Left renal cortex interstitium (tissue), 4 donors: Measurements from ENCODE around the gene SYNGAP1. TPM values are rescaled to one million over a fixed set of nuclear protein-coding genes. Genes with fewer than 3 reads are reported as not detected.
"Not testable (repeated sequence)": the region's sequence is repeated elsewhere in the genome, so short reads cannot be mapped to it uniquely, and the experiment has no call there.

ENCODE experiments used
- DNase-seq, 4 donors: peaks; one replicate each; pipeline ENCODE4 v3.0.0-alpha.2; 2013; ENCODE audit warnings: low read depth in 4 of 4, low spot score in 2 of 4, missing footprints in 1 of 4
- polyA plus RNA-seq, 4 donors: library from polyadenylated mRNA; unstranded; fragments of 120-200 nt; gene quantifications; one replicate each; pipeline ENCODE4 v1.2.1, GENCODE V29; 2013; ENCODE audit not compliant: insufficient read length in 4 of 4

SYNGAP1 gene
- 10 to 100 TPM; 18.2 to 50.2 (median 37.3) TPM for polyA plus RNA-seq

DNA sequence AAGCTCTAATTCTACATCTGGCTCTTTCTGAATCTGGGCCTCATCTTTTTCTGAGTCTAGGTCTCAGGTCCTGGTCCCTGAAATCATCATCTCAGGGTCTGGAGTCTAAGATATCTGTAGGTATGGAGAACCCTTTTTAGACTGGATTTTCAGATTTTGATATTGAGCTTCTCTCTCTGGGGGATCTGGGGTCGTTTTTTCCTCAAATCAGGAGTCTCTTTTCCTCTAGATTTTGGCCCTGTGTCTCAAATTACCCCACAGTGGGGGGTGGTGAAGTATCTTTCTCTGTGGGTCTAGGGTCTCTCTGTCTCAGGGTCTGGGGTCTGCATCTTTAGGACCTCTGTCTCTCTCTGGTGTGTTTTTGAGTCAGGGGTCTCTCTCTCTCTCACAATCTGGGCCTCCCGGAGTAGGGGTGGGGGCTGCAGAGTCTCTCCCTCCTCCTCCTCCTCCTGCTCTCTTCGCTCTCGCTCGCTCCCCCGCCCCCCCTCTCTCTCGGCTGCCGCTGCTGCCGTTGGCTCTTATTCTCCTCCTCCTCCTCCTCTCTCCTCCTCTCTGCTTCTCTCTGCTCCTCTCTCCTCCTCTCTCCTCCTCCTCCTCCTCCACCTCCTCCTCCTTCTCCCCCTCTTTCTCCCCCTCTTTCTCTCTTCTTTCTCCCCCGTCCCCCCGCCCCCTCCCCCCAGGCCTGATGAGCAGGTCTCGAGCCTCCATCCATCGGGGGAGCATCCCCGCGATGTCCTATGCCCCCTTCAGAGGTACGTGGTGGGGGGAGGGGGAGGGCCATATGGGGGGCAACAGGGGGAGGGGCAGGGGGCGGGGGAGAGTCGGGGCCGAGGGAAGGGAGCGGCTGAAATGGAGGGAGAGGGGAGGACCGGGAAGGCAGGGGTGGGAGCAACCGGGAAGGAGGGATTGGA, at the start of gene SYNGAP1:
TSS of gene SYNGAP1 (plus strand) at position 486 of the 911 bp plus-strand sequence. CDS start at position 686, 200 bp downstream.
- no peak for DNase-seq

DNA sequence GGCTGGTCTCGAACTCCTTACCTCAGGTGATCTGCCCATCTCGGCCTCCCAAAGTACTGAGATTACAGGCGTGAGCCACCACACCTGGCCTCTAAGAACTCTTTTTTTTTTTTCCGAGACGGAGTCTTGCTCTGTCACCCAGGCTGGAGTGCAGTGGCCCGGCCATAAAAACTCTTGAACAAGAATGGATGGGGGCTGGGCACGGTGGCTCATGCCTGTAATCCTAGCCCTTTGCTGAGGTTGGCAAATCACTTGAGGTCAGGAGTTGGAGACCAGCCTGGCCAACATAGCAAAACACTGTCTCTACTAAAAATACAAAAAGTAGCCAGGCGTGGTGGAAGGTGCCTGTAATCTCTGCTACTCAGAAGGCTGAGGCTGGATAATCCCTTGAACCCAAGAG, 48.0 kb upstream of the SYNGAP1 start:
- not testable (repeated sequence) for DNase-seq

DNA sequence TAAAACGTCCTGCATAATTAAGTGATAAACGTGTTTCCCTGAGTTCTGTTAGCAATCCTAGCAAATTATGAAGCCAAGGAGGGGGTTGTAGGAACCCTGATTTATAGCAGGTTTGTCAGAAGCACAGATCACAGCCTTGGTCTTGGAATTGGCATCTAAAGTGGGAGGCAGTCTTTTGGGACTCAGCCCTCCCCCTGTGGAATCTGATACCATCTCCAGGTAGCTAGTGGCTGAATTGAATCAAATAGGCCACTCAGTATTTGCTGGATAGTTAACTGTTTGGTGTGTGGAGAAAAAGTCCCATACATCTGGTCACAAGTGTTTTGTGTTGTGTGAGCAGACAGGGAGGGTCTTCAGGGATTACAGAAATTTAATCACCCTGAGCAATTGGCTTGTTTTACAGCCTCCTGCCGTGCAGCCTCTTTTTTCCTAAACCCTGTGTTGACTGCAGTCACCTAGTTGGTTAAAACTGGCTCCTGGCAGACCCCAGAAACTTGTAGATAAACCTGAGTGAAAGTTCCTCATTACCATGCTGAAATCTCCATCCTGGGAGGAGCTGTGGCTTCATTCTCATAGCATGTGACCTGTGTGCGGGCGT, 47.2 kb upstream of the SYNGAP1 start:
- no peak for DNase-seq

DNA sequence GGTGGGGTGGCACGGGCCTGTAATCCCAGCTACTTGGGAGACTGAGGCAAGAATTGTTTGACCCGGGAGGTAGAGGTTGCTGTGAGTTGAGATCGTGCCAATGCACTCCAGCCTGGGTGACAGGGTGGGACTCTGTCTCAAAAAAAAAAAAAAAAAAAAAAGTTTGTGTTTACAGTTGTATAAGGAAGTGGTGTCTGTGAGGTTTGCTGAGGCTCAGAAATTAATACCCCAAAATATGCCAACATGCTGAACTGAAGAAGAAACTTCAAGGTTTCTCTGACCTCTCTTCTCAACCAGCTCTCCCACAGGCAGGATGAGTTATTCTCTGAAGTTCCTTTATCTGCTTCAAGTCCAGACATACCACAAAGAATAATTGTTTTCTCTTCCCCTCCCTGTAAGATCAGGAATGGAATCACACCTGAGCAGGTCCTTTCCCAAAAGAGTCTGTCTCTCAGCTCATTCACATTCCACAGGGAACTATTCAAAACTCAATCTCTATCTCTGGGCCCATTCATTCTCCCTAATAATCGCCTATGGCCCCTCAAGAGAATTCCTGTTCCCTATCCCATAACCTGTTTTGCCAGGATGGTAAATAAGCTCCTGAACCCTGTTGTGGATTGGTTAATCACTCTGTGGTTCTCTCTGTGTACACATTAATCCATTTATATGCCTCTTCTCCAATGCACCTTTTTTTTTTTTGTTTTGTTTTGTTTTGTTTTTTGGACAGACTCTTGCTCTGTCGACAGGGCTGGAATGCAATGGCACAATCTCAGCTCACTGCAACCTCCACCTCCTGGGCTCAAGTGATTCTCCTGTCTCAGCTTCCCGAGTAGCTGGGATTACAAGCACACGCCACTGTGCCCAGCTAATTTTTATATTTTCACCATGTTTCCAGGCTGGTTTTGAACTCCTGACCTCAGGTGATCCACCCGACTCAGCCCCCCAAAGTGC, 45.6 kb upstream of the SYNGAP1 start:
- DNase-seq = no peak

DNA sequence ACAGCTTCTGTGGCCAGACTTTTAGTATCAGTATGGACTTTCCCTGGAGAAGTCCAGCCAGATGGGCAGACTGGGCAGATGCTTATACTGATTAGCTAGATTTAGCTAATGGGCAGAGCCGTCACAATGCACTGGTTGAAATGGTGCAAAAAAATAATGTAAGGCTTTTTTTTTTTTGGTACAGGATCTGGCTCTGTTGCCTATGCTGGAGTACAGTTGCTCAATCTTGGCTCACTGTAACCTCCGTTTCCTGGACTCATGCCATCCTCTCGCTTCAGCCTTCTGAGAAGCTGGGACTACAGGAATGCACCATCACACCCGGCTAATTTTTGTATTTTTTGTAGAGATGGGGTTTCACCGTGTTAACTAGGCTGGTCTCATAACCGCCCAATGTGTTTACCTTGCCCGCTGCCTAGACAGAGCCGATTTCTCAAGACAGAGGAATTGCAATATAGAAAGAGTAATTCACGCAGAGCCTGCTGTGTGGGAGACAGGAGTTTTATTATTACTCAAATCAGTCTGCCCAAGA, 44.7 kb upstream of the SYNGAP1 start:
- peak in 1 of 4 donors; percentile 48 for DNase-seq

- DNase-seq = no peak
These were observed 42.7 kb upstream of the SYNGAP1 start for GRCh38 chr6:33377171-33377570.

- not testable (repeated sequence) for DNase-seq
These were observed 40.7 kb upstream of the SYNGAP1 start for GRCh38 chr6:33379184-33379583.

- DNase-seq = no peak
These were observed 39.4 kb upstream of the SYNGAP1 start for GRCh38 chr6:33380272-33380981.

DNA sequence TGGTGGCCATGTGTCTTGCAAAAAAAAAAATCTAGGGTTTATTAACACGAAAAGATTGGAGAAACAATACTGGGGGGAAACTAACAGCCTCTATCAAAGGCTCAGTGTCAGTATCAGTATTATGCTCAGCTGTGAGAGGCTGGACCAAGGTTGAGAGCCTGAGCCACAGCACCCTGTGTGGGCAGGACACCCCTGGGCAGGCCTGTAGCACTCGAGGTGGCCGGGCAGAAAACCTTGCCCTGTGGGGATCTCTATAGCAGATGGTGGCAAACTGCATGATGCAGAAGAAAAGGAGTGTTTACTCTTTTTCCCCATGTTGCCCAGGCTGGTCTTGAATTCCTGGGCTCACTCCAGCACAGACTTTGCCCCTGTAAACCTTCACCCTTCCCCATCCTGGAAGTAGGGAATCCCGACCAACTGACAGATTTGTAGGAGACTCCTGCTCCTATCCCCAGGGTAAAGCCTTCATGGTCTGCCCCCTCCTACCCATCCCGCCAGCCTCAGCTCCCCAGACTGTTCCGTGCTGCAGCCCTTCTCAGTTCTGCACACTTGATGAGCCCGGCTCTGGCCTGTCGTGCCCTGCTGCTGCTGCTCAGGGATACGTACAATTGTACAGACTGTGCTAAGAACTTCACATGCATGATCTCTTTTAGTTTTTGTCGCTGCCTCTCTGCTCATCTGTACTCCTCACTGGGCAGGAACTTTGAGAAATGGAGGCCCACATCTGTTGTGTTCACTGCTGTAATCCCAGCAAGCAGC, 36.3 kb upstream of the SYNGAP1 start:
- DNase-seq = no peak

GRCh38 chr6:33384581-33385020, 35.3 kb upstream of the SYNGAP1 start:
- DNase-seq = no peak

DNA sequence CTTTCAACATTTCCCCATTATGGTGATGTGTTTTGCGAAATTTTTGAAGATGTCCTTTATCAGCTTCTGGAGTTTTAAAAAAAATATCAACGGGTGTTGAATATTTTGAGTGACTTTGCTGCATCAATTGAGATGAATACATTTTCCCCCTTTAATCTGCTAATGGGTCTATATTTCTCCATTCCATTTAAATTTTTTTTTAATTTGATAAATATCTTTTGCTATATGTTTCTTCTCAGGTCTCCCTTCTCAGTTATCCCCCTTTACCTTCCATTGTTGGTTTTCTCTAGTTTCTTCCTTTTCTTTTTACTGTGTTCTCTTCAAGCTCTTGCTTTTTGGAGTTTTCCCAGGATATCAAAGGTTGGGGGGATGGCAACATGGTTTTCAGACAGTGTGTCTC, 29.7 kb upstream of the SYNGAP1 start:
- DNase-seq = no peak

GRCh38 chr6:33390767-33391277, 29.0 kb upstream of the SYNGAP1 start:
- no peak for DNase-seq

DNA sequence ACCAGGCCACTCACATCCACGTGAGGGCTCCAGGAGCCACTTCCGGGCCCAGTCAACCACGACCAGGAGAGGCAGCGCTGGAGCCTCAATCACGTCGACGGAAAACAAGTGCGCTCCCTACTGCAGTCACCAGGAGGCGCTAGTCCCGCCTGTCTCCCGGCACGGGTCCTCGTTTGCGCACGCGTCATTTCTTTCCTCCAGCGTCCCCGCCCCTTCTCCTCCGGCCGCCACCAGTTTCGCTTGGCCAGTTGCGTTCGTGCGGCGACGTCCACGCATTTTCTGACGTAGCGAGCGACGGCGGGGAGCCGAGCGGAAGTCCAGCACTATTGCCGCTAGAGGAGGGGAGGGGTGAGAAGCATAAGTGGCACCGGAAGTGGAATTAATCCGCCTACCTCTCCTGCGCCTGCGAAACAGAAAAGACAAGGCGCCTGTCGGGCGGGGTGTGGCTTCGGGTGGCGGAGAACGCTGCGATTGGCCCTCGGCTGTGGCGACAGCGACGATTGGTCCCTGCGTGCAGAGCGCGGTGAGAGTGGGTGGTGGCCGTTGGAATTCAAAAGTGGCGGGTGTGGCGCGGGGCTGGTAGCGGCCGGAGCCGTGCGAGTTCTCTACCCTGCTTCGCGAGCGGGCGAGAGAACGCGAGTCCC, 28.5 kb upstream of the SYNGAP1 start, which contains the start of gene KIFC1:
TSS of gene KIFC1 (plus strand) at position 546 of the 644 bp plus-strand sequence. CDS start 163 bp downstream, outside the sequence.
- peak; percentile 93 to 100 (median 98) for DNase-seq

DNA sequence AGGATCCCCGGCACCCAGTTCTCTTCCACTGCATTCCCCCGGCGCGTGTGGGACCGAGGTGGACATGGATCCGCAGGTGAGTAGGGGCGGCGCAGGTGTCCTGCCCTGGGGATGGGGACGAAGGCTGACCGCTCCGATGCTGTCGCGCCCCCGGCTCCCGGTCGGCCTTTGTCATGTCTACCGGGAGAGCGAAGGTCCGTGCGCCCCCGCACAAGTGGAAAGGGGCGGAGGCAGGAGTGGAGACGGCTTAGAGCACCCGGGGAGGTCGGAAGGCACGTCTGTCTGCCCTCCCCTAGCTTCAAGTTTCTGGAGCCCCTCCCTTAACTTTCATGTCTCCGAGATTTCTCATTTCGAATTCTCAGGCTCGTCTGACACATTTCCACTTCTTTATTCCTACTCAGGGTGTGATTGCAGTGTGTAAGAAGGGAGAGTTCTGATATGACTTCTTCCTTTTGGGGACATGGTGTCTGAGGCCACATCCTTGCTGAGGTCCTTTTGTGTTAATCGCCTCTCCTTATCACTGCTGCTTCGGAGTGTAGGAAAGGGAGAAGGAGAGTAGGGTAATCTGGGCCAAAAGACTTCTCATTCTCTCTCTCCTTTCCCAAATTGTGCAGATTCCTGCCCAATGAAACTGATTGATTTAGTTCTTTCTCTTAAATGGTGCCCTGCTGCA, 27.8 kb upstream of the SYNGAP1 start:
- no peak for DNase-seq

GRCh38 chr6:33392595-33392948, 27.3 kb upstream of the SYNGAP1 start:
- DNase-seq = no peak

DNA sequence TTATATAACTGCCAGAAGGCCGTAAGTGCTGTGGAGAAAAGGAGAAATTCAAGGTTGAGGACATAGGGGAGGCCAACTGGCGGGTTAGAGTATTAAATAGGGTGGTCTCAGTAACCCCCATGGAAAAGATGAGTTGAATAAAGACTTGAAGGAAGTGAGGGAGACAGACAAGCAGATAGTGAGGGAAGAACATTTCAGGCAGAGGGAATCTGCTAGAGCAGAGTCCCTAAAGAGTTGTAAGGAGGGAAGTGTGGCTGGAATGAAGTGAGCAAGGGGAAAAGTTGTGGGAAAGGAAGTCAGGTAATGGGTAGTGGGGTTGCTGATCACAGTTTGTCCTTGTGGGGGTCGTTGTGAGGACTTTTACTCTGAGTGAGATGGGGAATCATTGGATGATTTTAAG, 26.9 kb upstream of the SYNGAP1 start:
- DNase-seq = no peak

DNA sequence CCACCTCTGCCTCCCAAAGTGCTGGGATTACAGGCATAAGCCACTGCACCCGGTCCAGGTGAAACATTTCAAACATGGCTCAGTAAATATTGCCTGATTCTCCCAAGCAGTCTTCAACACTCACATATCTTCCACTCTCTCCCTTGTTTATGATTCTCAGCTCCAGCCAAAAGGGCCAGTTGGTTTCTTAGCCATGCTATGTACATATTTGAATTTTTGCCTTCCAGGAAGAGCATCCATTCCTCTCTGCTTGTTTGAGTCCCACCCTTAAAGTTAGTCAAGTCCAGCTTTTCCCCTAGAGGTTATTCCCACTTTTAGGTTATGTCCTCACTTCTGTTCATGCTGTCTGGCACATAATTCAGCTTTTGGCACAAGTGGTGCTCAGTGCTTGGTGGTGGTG, 22.3 kb upstream of the SYNGAP1 start:
- no peak for DNase-seq

- not testable (repeated sequence) for DNase-seq
These were observed 21.3 kb upstream of the SYNGAP1 start for GRCh38 chr6:33398601-33399000.
